GM15510 (cell line): ENCODE results near the gene STK38L.

Experiments
- POLR2A ChIP-seq: IDR thresholded peaks from 3 replicates; pipeline ENCODE4 v1.6.1; 2011; ENCODE audit warnings: borderline replicate concordance; ENCODE audit not compliant: insufficient read length; ENCODE audit errors: extremely low read depth

The STK38L gene

GRCh38 chr12:27220055-27220987 is 23.8 kb upstream of the STK38L start:
- TF ChIP-seq POLR2A = peak; percentile 20

- TF ChIP-seq POLR2A = no peak
Observed at GRCh38 chr12:27220988-27221345, 23.1 kb upstream of the STK38L start.

- TF ChIP-seq POLR2A = no peak
Observed at GRCh38 chr12:27221625-27222387, 22.3 kb upstream of the STK38L start.

GRCh38 chr12:27226407-27226929 is 17.6 kb upstream of the STK38L start:
- no peak for TF ChIP-seq POLR2A

GRCh38 chr12:27229367-27229766 is 14.7 kb upstream of the STK38L start:
- TF ChIP-seq POLR2A = no peak

GRCh38 chr12:27233814-27234213 is 10.3 kb upstream of the STK38L start:
- no peak for TF ChIP-seq POLR2A

GRCh38 chr12:27236498-27236897 is 7.6 kb upstream of the STK38L start:
- TF ChIP-seq POLR2A = no peak

- no peak for TF ChIP-seq POLR2A
Observed at GRCh38 chr12:27237790-27238771, 6.0 kb upstream of the STK38L start.

GRCh38 chr12:27243006-27243405 is 1.1 kb upstream of the STK38L start:
- no peak for TF ChIP-seq POLR2A

GRCh38 chr12:27244689-27245488 is 803 bp downstream of the STK38L start:
- TF ChIP-seq POLR2A = no peak

- no peak for TF ChIP-seq POLR2A
Observed at GRCh38 chr12:27246141-27246540, 2.1 kb downstream of the STK38L start.

GRCh38 chr12:27246774-27247173 is 2.7 kb downstream of the STK38L start:
- no peak for TF ChIP-seq POLR2A

- no peak for TF ChIP-seq POLR2A
Observed at GRCh38 chr12:27252934-27253333, 8.8 kb downstream of the STK38L start.

- no peak for TF ChIP-seq POLR2A
Observed at GRCh38 chr12:27253347-27253746, 9.3 kb downstream of the STK38L start.

GRCh38 chr12:27255806-27256205 is 11.7 kb downstream of the STK38L start:
- no peak for TF ChIP-seq POLR2A
